IPS DF 19.7 (cell line): ENCODE data around the gene ARSD.
"Not testable (repeated sequence)": the region's sequence is repeated elsewhere in the genome, so short reads cannot be mapped to it uniquely, and the experiment has no call there.

ENCODE experiments used
- DNase-seq: peaks from one replicate; pipeline ENCODE4 v3.0.0-alpha.2; 2013; ENCODE audit warnings: low read depth, low spot score

The ARSD gene

GRCh38 chrX:2928583-2929434, at the start of gene ARSD:
ARSD (minus strand) TSS chrX:2929339; CDS start chrX:2929275, 64 bp downstream.
- DNase-seq = no peak

DNA sequence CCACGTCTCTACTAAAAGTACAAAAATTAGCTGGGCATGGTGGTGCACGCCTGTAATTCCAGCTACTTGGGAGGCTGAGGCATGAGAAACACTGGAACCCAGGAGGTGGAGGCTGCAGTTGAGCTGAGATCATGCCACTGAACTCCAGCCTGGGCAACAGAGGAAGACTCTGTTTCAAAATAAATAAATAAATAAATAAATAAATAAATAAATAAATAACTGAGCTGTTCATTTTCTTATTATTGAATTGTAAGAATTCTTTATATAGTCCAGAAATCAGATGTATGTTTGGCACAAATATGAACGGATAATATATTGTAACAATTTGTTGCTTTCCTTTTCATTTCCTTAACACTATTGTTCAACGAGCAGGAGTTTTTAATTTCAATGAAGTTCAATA, 49.5 kb upstream of the ARSD start:
- DNase-seq = not testable (repeated sequence)

DNA sequence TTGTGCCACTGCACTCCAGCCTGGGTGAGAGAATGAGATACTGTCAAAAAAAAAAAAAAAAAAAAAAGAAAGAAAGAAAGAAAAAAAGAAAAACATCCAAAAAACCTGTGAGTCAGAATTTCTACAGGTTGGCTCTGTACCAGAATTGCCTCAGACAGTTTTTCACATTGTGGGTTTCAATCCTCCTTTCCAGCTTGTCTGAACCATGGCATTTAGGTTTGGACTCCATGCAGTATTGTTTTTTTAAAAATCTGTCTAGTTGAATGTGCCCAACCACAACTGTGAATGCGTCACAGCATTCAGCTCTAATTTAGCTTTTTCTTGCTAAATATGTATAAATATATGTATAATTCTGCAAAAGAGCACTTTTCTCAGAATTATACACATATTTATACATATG, 45.8 kb upstream of the ARSD start:
- DNase-seq = no peak

DNA sequence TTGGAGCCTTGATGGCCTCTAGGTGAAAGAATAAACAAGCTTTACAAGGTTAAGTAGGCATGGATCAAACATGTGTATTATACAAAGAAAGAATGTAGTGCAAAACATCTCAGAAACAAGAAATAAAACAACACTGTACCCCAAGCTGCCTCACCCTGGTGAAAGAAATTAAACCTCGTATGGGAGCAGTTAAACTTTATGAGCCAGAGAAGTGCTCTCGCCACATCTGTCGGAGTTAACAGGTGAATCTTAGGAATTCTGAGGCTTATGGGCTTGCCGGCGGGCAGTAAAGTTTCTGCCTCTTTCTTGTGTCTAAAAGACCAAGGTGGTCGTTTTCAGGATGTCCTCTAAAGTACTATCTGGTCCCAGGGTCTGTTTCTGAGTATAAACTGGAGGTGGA, 43.3 kb upstream of the ARSD start:
- no peak for DNase-seq

DNA sequence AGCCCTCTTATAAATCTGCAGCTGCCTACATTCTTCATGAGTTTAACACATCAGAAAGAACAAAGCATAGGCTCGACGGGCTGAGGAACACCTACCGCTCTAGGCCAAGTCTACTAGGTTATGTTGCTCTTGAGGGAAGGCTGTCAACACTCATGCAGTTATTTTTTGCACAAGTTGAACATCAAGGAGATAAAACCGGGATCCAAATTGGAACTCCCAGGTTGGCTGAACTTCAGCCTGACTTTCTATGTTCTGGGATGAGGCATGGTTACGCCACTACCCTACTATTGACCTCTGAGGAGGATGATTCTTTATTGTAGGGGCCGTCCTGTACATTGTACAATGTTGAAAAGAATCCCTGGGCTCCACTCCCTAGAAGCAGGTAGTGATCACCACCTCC, 39.9 kb upstream of the ARSD start:
- no peak for DNase-seq

GRCh38 chrX:2967998-2968909, 39.1 kb upstream of the ARSD start:
- no peak for DNase-seq

DNA sequence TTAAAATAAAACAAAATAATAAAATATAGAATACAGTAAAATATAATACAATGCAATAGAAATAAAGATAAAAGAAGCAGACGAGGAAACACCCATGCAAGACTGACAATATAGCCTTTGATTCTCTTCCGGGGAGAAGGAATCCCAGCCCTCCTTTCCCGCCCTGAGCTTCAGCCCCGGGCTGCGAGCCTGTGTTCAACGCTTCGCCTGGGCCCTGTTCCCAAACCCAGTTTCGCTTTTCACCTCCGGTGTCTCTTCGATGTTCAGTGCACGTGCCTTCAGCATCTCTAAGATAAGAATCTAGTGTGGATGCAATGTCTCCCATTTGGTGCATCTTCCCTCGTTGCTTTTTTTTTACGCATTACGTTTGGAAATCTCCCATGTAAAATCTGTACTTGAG, 38.4 kb upstream of the ARSD start:
- DNase-seq = no peak

DNA sequence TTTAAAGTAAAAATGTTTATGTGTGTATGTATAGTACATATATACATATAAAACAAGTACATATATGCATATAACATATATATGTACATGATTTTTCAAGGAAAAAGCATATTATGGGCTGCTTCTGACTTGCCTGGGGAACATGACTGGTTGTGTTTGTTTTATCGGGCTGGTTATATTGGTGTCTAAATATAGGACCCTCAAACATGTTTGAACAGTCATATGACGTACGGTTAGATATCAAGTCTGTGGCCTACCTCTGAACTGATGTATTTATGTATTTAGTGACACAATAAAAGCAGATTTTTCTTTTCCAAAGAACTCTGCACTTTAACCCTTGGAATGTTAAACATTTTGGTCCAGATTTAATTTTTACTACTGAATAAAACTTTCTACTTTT, 37.9 kb upstream of the ARSD start:
- no peak for DNase-seq

DNA sequence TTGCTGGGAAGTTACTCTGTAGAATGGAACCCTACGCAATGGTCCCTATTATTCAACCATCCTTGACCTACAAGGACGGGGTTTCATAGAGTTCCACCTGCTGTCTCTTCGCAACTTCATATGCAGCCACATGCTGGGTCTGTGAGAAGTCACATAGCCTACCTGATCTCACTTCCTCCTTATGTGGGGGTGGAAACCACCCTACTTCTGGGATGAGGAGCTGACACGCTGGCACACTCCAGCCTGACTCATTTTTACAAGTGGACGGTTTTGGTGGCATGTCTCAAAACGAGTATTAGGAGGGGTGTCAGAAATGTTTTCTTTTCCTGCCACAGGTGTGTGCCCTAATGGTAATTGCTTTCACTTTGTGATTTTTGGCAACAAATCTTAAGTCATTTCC, 36.8 kb upstream of the ARSD start:
- DNase-seq = no peak

DNA sequence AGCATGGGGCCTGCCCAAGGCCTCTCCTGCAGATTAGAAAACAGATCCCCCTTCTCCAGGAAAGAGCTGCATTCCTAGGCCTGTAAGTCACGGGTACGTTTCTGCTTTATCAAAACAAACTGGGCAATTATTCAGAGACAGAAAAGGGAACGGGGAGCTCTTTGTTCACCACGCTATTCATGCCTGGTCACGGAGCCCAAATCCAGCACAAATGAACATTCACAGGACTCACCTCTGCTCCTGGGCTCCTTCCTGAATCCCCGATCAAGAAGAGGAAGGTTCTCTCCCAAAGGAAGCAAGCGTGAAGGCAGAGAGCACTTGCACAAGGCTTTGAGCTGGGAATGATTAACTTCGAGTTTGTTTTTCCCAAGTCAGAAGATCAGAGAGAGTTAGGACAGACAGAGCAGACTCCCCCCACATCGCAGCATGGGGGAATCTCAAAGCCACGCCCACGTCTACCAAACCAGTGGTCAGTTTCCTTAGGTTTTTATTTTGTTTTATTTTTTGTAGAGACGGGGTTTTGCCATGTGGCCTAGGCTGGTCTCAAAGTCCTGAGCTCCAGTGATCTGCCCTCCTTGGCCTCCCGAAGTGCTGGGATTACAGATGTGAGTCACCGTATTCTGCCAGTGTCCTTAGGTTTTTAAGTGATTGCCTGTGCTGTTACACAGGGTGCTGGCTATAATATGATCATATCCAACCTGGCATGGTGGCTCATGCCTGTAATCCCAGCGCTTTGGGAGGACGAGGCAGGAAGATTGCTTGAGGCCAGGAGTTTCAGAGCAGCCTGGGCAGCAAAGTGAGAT, 35.1 kb upstream of the ARSD start:
- DNase-seq = not testable (repeated sequence)

DNA sequence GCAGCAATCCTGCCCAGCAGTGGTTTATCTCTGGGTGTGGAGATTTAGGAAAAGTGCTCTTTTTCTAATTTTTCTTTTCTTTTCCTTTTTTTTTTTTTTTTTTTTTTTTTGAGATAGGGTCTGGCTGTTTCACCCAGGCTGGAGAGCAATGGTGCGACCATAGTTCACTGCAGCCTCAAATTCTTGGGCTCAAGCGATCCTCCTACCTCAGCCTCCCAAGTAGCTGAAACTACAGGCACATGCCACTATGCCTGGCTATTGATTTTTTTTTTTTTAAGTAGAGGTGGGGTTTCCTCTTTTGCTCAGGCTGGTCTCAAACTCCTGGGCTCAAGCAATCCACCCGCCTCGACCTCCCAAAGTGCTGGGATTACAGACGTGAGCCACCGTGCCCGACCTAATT, 34.3 kb upstream of the ARSD start:
- DNase-seq = not testable (repeated sequence)

- DNase-seq = no peak
Observed at GRCh38 chrX:2962381-2962780, 33.2 kb upstream of the ARSD start.

GRCh38 chrX:2960861-2961515, 31.8 kb upstream of the ARSD start:
- no peak for DNase-seq

DNA sequence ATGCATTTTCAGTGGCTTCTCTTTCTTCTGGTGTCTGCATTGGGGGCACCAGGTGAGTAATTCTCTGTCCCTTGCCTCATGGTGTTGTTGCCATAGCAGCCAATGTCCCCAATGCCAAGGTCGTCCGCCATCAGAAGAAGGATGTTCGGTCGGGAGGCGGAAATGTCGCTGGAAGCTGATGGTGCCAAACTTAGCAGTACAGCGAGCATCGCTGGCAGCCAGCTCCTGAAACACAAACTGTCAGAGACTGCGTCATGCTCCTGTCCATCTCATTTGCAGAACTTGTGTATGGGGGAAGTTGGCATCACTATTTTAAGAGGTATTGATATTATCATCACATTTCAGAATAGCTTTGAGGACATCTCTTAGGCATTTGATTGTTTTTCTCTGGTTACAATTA, 29.1 kb upstream of the ARSD start:
- DNase-seq = no peak

DNA sequence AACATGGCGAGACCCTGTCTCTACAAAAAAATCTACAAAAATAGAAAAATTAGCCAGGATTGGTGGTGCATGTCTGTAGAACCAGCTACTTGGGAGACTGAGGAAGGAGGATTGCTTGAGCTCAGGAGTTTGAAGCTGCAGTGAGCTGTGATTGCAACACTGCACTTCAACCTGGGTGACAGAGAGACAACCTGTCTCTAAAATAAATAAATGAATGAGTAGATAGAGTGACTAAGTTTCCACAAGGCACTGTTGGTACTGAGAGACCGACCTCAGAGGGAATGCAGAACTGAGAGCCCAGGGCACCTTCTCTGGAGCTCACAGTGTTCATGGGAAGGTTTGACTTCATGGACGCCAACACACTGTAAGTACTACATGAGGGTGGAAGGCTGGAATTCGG, 26.7 kb upstream of the ARSD start:
- DNase-seq = no peak

GRCh38 chrX:2955281-2955680, 26.1 kb upstream of the ARSD start:
- DNase-seq = no peak

- DNase-seq = no peak
Observed at GRCh38 chrX:2954541-2954940, 25.4 kb upstream of the ARSD start.

DNA sequence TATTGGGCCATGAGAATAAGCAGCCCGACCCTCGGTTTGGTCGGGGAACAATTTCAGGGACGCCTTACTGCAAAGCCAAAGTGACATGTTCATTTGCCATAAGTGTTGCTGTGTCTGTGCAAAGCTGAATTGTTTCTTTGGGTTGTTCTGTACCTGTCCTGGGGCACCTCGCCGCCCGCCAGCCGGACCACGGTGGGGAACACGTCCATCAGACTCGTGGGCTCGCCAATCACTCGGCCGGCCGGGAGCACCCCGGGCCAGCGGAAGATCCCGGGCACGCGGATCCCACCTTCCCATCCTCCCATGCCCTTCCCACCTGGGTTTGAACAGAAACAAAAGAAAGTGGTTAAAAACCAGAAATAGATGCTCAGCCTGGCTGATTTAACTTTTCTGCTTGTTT, 8.8 kb upstream of the ARSD start:
- DNase-seq = not testable (repeated sequence)

DNA sequence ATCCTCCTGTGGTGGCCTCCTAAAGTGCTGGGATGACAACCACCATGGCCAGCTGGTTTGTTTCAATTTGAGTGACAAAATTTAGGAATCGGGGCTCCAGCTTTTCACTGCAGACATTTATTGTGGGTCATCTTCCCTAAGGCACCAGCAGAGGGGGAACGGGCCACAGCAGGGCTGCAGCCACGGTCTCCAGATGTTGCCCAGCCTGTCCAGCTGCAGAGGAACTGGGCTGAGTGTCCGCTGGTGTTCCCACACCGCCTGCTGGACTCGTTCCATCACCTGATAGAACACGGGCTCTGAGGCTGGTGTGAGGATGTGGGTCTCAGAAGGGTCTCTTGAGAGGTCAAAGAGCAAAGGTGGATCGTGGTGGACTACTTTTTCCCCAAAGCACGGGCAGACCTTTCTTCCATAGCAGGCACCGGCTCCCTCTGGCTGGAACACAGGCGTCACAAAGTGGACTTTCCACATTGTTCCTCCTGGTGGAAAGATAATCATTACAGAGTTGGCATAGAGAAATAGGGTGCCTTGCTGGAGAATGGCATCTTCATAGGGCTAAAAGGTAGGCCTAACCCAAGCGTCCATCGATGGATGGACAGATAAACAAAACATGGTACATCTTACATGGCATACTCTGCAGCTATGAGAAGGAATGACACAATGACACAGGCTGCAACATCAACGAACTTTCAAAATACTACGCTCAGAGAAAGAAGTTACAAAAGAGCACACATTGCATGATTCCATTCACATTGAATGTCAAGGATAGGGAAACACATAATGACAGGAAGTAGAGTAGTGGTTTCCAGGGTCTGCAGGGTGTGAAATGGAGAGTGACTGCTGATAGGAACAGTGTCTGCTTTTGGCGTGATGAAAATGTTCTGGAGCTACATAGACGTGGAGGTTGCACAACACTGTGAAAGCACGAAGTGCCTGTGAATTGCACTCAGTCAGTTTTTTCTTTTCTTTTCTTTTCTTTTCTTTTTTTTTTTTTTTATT, 5.9 kb upstream of the ARSD start:
- no peak for DNase-seq
